ENCODE measurements around the gene PIANP. TPM values are rescaled to one million over a fixed set of nuclear protein-coding genes. Genes with fewer than 3 reads are reported as not detected.

The PIANP gene
- total RNA-seq, 2 experiments from 2014 or later: 0.98 to 15.2 TPM

GRCh38 chr12:6730169-6730568 lies 29.6 kb upstream of the PIANP start:
- 0 out of 2 replicates have a peak, but pooled peaks have one; percentile 32 for TF ChIP-seq CTCF (conservative IDR thresholded peaks at IDR 0.05; ENCODE audit: low read length)
- no peak for TF ChIP-seq EZH2phosphoT487 (IDR thresholded peaks at IDR 0.05; ENCODE audit: borderline replicate concordance, low read depth, low read length)
- Histone ChIP-seq H3K79me2 (ENCODE audit: insufficient read depth, low read depth, low read length) (no peaks in the 10 kb centered on the region), H4K20me1 (ENCODE audit: insufficient read depth, low read length) (no peaks in the 10 kb centered on the region), H2AFZ (ENCODE audit: low read length) (no peak overlapping the region), H3K36me3 (ENCODE audit: insufficient read depth, low read length) (peaks cover 43% of the 10 kb centered on the region), H3K4me2 (ENCODE audit: low read length) (no peak overlapping the region; the same call in 1 of the 2 replicates), H3K4me3 (ENCODE audit: low read depth, low read length, poor library complexity, severe bottlenecking) (no peak overlapping the region), H3K9me2 (ENCODE audit: insufficient read depth, low read length) (no peaks in the 10 kb centered on the region), H3K4me1 (ENCODE audit: insufficient read depth, low read length, poor library complexity, severe bottlenecking) (peaks cover 15% of the 10 kb centered on the region), H3K27ac (ENCODE audit: low read depth, low read length, poor library complexity, severe bottlenecking) (no peak overlapping the region), H3K9me3 (ENCODE audit: low read length) (no peaks in the 10 kb centered on the region)
- POLR2A ChIA-PET: interaction anchor here (1.1 kb wide), 1 partner anchor 34 kb away, joined by 3 read pairs; no protein-coding TSS in a partner anchor
- peak; percentile 25 for DNase-seq (ENCODE audit: low spot score)
- CTCF ChIA-PET (ENCODE audit: unreplicated experiment): no interaction called here
- BruUV-seq (replicated peaks): no TSS peak
- intact Hi-C loops (cut with micrococcal nuclease; ENCODE audit: unreplicated experiment): no loop called here

GRCh38 chr12:6729186-6729585 lies 28.6 kb upstream of the PIANP start:
- BruUV-seq (replicated peaks): no TSS peak
- Histone ChIP-seq H3K4me2 (ENCODE audit: low read length) (no peak overlapping the region), H3K9me2 (ENCODE audit: insufficient read depth, low read length) (no peaks in the 10 kb centered on the region), H3K79me2 (ENCODE audit: insufficient read depth, low read depth, low read length) (peaks cover 5% of the 10 kb centered on the region; the same call in 1 of the 2 replicates), H3K4me1 (ENCODE audit: insufficient read depth, low read length, poor library complexity, severe bottlenecking) (peaks cover 20% of the 10 kb centered on the region), H2AFZ (ENCODE audit: low read length) (no peak overlapping the region), H3K4me3 (ENCODE audit: low read depth, low read length, poor library complexity, severe bottlenecking) (no peak overlapping the region), H3K9me3 (ENCODE audit: low read length) (no peaks in the 10 kb centered on the region), H3K36me3 (ENCODE audit: insufficient read depth, low read length) (peaks cover 40% of the 10 kb centered on the region), H4K20me1 (ENCODE audit: insufficient read depth, low read length) (no peaks in the 10 kb centered on the region), H3K27ac (ENCODE audit: low read depth, low read length, poor library complexity, severe bottlenecking) (no peak overlapping the region)
- ChIA-PET POLR2A (interaction anchor here (1.1 kb wide), 1 partner anchor 33 kb away, joined by 3 read pairs; no protein-coding TSS in a partner anchor), CTCF (ENCODE audit: unreplicated experiment) (no interaction called here)
- intact Hi-C loops (cut with micrococcal nuclease; ENCODE audit: unreplicated experiment): no loop called here
- no peak for TF ChIP-seq EZH2phosphoT487 (IDR thresholded peaks at IDR 0.05; ENCODE audit: borderline replicate concordance, low read depth, low read length)
- TF ChIP-seq CTCF (conservative IDR thresholded peaks at IDR 0.05; ENCODE audit: low read length): no peak
- no peak for DNase-seq (ENCODE audit: low spot score)

GRCh38 chr12:6725350-6725749 lies 24.7 kb upstream of the PIANP start:
- POLR2A ChIA-PET: interaction anchor here (0.9 to 3.3 kb wide), 5 partner anchors 8 to 126 kb away, joined by 3 to 16 read pairs (median 6); partner anchors contain the start of genes CDCA3 and USP5
- peaks cover 48% of the 10 kb centered on the region for H3K4me1 ChIP-seq (ENCODE audit: insufficient read depth, low read length, poor library complexity, severe bottlenecking)
- peaks cover 25% of the 10 kb centered on the region for H3K36me3 ChIP-seq (ENCODE audit: insufficient read depth, low read length)
- H3K79me2 ChIP-seq (ENCODE audit: insufficient read depth, low read depth, low read length): peaks cover 11% of the 10 kb centered on the region; the same call in 1 of the 2 replicates
- H3K4me2 ChIP-seq (ENCODE audit: low read length): peak overlapping the region; percentile 90
- BruUV-seq (replicated peaks): no TSS peak
- no peak overlapping the region for H2AFZ ChIP-seq (ENCODE audit: low read length)
- H3K4me3 ChIP-seq (ENCODE audit: low read depth, low read length, poor library complexity, severe bottlenecking): no peak overlapping the region
- H3K9me2 ChIP-seq (ENCODE audit: insufficient read depth, low read length): no peaks in the 10 kb centered on the region
- DNase-seq (ENCODE audit: low spot score): no peak
- CTCF ChIA-PET (ENCODE audit: unreplicated experiment): interaction anchor here (2.0 kb wide), 1 partner anchor 28 kb away, joined by 7 read pairs; the partner anchor contains the start of gene MLF2
- no peaks in the 10 kb centered on the region for H3K9me3 ChIP-seq (ENCODE audit: low read length)
- H3K27ac ChIP-seq (ENCODE audit: low read depth, low read length, poor library complexity, severe bottlenecking): no peak overlapping the region
- intact Hi-C loops (cut with micrococcal nuclease; ENCODE audit: unreplicated experiment): no loop called here
- no peaks in the 10 kb centered on the region for H4K20me1 ChIP-seq (ENCODE audit: insufficient read depth, low read length)
- TF ChIP-seq EZH2phosphoT487 (IDR thresholded peaks at IDR 0.05; ENCODE audit: borderline replicate concordance, low read depth, low read length) (no peak), CTCF (conservative IDR thresholded peaks at IDR 0.05; ENCODE audit: low read length) (no peak)

Measured in OCI-LY7 (cell line).